Measurements from ENCODE around the gene OSTM1.

GRCh38 chr6:108115598-108116058 lies 41.1 kb upstream of the OSTM1 start:
- TF ChIP-seq CTCF (IDR thresholded peaks at IDR 0.05): peak in 4 of 5 experiments; percentile 34 to 43 (median 37)
- TF ChIP-seq POLR2AphosphoS5 (IDR thresholded peaks at IDR 0.05): no peak
- TF ChIP-seq POLR2A (IDR thresholded peaks at IDR 0.05): no peak
- no peak for TF ChIP-seq EP300 (IDR thresholded peaks at IDR 0.05; ENCODE audit: low read depth)

All from transverse colon (tissue), 4 donors.